OCI-LY1 (cell line): ENCODE results near the gene MYB.
"Not testable (repeated sequence)": the region's sequence is repeated elsewhere in the genome, so short reads cannot be mapped to it uniquely, and the experiment has no call there.

Experiments
- H2AFZ ChIP-seq: fragments of 200-600 bp; sonication (generic), shearing (Covaris generic); 2 replicates; pipeline ENCODE4 v1.6.0; 2014; ENCODE audit warnings: antibody characterized with exemption, mild to moderate bottlenecking, low read length
- H3F3A ChIP-seq: fragments of 200-600 bp; sonication (generic), shearing (Covaris generic); 2 replicates; pipeline ENCODE4 v1.6.0; 2014; ENCODE audit warnings: mild to moderate bottlenecking, antibody characterized with exemption, low read length, moderate library complexity; ENCODE audit not compliant: insufficient read depth
- H3K27ac ChIP-seq: fragments of 200-600 bp; sonication (generic); 2 replicates; pipeline ENCODE4 v1.5.1; 2014; ENCODE audit warnings: low read length, mixed run types, mild to moderate bottlenecking, low read depth; ENCODE audit not compliant: poor library complexity, severe bottlenecking
- H3K27me3 ChIP-seq: fragments of 200-600 bp; sonication (generic); 2 replicates; pipeline ENCODE4 v1.6.0; 2014; ENCODE audit warnings: antibody characterized with exemption, mild to moderate bottlenecking, low read length, moderate library complexity; ENCODE audit not compliant: insufficient read depth
- H3K36me3 ChIP-seq: fragments of 200-600 bp; sonication (generic); 2 replicates; pipeline ENCODE4 v1.6.1; 2014; ENCODE audit warnings: mild to moderate bottlenecking, antibody characterized with exemption, low read length, moderate library complexity, mixed read lengths; ENCODE audit not compliant: insufficient read depth
- H3K4me1 ChIP-seq: fragments of 200-600 bp; sonication (generic); 2 replicates; pipeline ENCODE4 v1.5.1; 2014; ENCODE audit warnings: mild to moderate bottlenecking, low read length, moderate library complexity; ENCODE audit not compliant: insufficient read depth, severe bottlenecking
- H3K4me2 ChIP-seq: fragments of 200-600 bp; sonication (generic), shearing (Covaris generic); 2 replicates; pipeline ENCODE4 v1.6.1; 2014; ENCODE audit warnings: low read length
- H3K4me3 ChIP-seq: fragments of 200-600 bp; sonication (generic); 2 replicates; pipeline ENCODE4 v1.5.1; 2014; ENCODE audit warnings: low read length, low read depth, mild to moderate bottlenecking, mixed read lengths; ENCODE audit not compliant: poor library complexity, severe bottlenecking
- H3K79me2 ChIP-seq: fragments of 200-600 bp; shearing (Covaris generic); 2 replicates; pipeline ENCODE4 v1.6.1; 2016; ENCODE audit warnings: mixed run types, low read length, mixed read lengths; ENCODE audit not compliant: insufficient read depth
- H3K9ac ChIP-seq: fragments of 200-600 bp; sonication (generic), shearing (Covaris generic); 2 replicates; pipeline ENCODE4 v1.6.1; 2014; ENCODE audit warnings: mild to moderate bottlenecking, low read length, mixed read lengths
- H3K9me2 ChIP-seq: fragments of 200-600 bp; sonication (generic), shearing (Covaris generic); 2 replicates; pipeline ENCODE4 v1.6.1; 2014; ENCODE audit warnings: low read depth, mild to moderate bottlenecking, low read length, mixed read lengths
- H3K9me3 ChIP-seq: fragments of 200-600 bp; shearing (Covaris generic); 2 replicates; pipeline ENCODE4 v1.6.1; 2014; ENCODE audit warnings: low read length, mixed read lengths
- H4K20me1 ChIP-seq: fragments of 200-600 bp; sonication (generic), shearing (Covaris generic); 2 replicates; pipeline ENCODE4 v1.6.0; 2016; ENCODE audit warnings: mild to moderate bottlenecking, low read length; ENCODE audit not compliant: insufficient read depth
- EZH2 ChIP-seq: fragments of 200-600 bp; sonication (generic), shearing (Covaris generic); IDR thresholded peaks from 2 replicates; pipeline ENCODE4 v1.8.0; 2017; ENCODE audit warnings: borderline replicate concordance, mixed run types, mild to moderate bottlenecking, antibody characterized with exemption, low read length, moderate library complexity, mixed read lengths
- TF ChIP-seq, protein P1 (sequence below): fragments of 200-600 bp; sonication (generic), shearing (Covaris generic); IDR thresholded peaks from 2 replicates; pipeline ENCODE4 v1.5.1; 2017; ENCODE audit warnings: mild to moderate bottlenecking, antibody characterized with exemption, low read length, moderate library complexity, mixed read lengths

MYB gene

DNA sequence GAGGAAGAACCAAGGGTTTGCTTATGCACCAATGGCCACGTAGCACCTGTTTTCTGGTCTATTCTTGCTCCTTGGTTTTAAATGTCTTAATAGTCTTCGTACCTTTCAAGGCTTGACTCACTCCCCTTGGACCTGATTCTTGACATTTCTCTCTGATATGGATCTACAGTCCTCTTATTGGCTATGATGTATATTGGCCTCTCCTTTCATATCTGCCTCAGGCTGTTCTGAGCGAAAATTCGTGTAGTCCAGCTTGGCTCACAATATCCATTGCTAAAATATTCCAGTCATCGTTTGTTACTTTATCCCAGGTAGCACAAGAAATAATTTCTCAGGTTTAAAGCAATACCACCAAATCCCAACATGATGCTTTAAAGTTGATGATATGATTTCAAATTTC is 59.6 kb downstream of the MYB start:
- no peak overlapping the region for H3K4me3 ChIP-seq
- H3K4me2 ChIP-seq = no peak overlapping the region
- no peaks in the 10 kb centered on the region for H3K79me2 ChIP-seq
- no peaks in the 10 kb centered on the region for H3K9me2 ChIP-seq
- TF ChIP-seq, protein P1, sequence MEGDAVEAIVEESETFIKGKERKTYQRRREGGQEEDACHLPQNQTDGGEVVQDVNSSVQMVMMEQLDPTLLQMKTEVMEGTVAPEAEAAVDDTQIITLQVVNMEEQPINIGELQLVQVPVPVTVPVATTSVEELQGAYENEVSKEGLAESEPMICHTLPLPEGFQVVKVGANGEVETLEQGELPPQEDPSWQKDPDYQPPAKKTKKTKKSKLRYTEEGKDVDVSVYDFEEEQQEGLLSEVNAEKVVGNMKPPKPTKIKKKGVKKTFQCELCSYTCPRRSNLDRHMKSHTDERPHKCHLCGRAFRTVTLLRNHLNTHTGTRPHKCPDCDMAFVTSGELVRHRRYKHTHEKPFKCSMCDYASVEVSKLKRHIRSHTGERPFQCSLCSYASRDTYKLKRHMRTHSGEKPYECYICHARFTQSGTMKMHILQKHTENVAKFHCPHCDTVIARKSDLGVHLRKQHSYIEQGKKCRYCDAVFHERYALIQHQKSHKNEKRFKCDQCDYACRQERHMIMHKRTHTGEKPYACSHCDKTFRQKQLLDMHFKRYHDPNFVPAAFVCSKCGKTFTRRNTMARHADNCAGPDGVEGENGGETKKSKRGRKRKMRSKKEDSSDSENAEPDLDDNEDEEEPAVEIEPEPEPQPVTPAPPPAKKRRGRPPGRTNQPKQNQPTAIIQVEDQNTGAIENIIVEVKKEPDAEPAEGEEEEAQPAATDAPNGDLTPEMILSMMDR = no peak
- no peak for TF ChIP-seq EZH2
- no peak overlapping the region for H3K27ac ChIP-seq
- H3K9me3 ChIP-seq = no peaks in the 10 kb centered on the region
- no peaks in the 10 kb centered on the region for H3K36me3 ChIP-seq
- no peaks in the 10 kb centered on the region for H4K20me1 ChIP-seq
- H2AFZ ChIP-seq = no peak overlapping the region
- H3K9ac ChIP-seq = no peak overlapping the region
- peaks cover 10% of the 10 kb centered on the region for H3K4me1 ChIP-seq
- H3F3A ChIP-seq = no peaks in the 10 kb centered on the region
- no peaks in the 10 kb centered on the region for H3K27me3 ChIP-seq

DNA sequence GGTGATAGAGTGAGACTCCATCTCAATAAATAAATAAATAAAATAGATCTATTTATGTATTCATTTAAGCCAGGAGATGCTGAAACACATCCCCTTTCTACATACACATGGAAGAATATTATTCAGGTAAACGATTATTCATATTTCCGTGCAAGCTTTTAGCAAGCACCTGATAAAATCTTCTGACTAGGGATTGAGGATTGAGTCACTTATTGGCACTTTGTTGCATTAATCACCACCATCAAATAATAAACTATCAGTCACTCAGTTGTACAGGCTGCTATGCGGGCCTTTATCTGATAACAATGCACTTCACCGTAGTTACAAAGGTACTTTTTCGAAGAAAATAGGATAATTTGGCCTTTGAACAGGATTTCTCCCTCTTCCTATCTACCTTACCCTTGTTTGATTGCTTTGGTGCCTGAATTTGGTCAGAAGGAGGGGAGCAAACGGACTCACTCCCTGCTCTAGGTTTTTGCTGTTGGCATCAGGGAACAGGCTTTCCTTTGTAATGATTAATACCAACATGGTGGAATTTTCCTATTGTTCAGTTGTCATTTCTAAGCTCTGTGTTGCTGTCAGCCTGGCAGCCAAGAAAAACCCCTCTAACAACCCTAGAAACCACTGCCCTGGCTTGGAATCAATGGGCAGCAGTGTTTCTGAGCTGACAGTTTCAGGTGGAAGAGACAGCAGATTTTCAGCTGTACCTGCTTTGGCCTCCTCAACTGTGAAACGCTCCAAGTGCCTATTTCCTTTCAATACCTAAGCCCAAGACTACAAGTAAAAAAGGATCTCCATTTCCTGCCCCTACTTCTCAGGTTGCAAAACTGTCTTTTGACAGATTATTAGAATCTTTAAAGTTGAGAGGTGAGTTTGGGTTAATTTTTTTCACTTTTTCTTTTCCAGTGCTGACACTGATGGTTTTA is 63.0 kb downstream of the MYB start:
- H3K27ac ChIP-seq = no peak overlapping the region
- TF ChIP-seq, protein P1 = no peak
- no peak for TF ChIP-seq EZH2
- H3K9ac ChIP-seq = no peak overlapping the region
- H3F3A ChIP-seq = no peaks in the 10 kb centered on the region
- no peaks in the 10 kb centered on the region for H3K4me1 ChIP-seq
- no peak overlapping the region for H3K4me3 ChIP-seq
- H3K4me2 ChIP-seq = no peak overlapping the region
- H3K9me3 ChIP-seq = no peaks in the 10 kb centered on the region
- H3K27me3 ChIP-seq = no peaks in the 10 kb centered on the region
- no peaks in the 10 kb centered on the region for H4K20me1 ChIP-seq
- no peaks in the 10 kb centered on the region for H3K9me2 ChIP-seq
- H3K79me2 ChIP-seq = no peaks in the 10 kb centered on the region
- no peak overlapping the region for H2AFZ ChIP-seq
- no peaks in the 10 kb centered on the region for H3K36me3 ChIP-seq

DNA sequence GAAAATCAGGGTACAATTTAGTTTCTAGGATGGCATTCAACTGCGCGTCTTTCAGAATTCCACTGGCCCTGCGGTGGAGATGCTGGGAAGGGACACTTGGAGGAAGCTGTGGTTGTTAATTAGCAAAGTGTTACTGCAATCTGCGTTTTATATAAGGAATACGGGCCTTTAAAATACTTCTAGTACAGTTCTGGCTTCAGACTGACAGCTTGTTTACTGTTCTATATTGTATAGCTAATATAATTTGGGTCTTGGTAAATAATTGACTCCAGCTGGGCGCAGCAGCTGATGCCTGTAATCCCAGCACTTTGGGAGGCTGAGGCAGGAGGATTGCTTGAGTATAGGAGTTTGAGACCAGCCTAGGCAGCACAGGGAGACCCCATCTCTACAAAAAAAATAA is 63.7 kb downstream of the MYB start:
- H3K9me3 ChIP-seq = no peaks in the 10 kb centered on the region
- no peak overlapping the region for H3K4me3 ChIP-seq
- H3K27me3 ChIP-seq = no peaks in the 10 kb centered on the region
- no peaks in the 10 kb centered on the region for H3F3A ChIP-seq
- no peak for TF ChIP-seq EZH2
- TF ChIP-seq, protein P1 = no peak
- H2AFZ ChIP-seq = no peak overlapping the region
- no peaks in the 10 kb centered on the region for H4K20me1 ChIP-seq
- no peaks in the 10 kb centered on the region for H3K9me2 ChIP-seq
- no peaks in the 10 kb centered on the region for H3K36me3 ChIP-seq
- no peaks in the 10 kb centered on the region for H3K79me2 ChIP-seq
- H3K9ac ChIP-seq = no peak overlapping the region
- no peak overlapping the region for H3K27ac ChIP-seq
- no peaks in the 10 kb centered on the region for H3K4me1 ChIP-seq
- no peak overlapping the region for H3K4me2 ChIP-seq

DNA sequence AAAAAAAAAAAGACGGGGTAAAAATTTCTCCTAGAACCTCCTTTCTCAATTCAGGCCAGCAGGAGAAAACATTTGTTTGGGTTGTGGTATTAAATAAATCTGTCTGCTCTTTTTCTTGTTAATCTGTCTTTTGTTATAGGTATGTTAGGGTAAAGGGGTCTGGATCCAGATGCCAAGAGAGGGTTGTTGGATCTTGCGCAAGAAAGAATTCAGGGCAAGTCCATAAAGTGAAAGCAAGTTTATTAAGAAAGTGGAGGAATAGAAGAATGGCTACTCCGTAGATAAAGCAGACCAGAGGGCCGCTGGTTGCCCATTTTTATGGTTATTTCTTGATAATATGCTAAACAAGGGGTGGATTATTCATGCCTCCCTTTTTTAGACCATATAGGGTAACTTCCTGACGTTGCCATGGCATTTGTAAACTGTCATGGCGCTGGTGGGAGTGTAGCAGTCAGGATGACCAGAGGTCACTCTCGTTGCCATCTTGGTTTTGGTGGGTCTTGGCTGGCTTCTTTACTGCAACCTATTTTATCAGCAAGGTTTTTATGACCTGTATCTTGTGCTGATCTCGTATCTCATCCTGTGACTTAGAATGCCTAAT is 65.4 kb downstream of the MYB start:
- not testable (repeated sequence) for H3K36me3 ChIP-seq, H3K79me2 ChIP-seq, H4K20me1 ChIP-seq, H3K4me2 ChIP-seq, H2AFZ ChIP-seq, H3K9ac ChIP-seq, H3K27me3 ChIP-seq, H3K4me1 ChIP-seq, H3K9me2 ChIP-seq, H3K4me3 ChIP-seq, H3K27ac ChIP-seq, H3K9me3 ChIP-seq, H3F3A ChIP-seq
